Spinal cord (tissue), 10 donors: ENCODE results near the gene ARHGAP30. TPM values are rescaled to one million over a fixed set of nuclear protein-coding genes. Genes with fewer than 3 reads are reported as not detected.
"Not testable (repeated sequence)": the region's sequence is repeated elsewhere in the genome, so short reads cannot be mapped to it uniquely, and the experiment has no call there.

Experiments
- DNase-seq, 6 donors: peaks; one replicate each; pipeline versions ENCODE4 v3.0.0 to v3.0.0-alpha.2; 2013 to 2015; ENCODE audit warnings: low spot score in 6 of 6, low read depth in 4 of 6
- H3K27ac ChIP-seq: one replicate; pipeline ENCODE4 v1.5.1; 2013; ENCODE audit warnings: low read depth, low read length, control low read depth
- H3K27me3 ChIP-seq: one replicate; pipeline ENCODE4 v1.6.1; 2013; ENCODE audit warnings: low read length; ENCODE audit not compliant: control insufficient read depth, insufficient read depth
- H3K36me3 ChIP-seq: one replicate; pipeline ENCODE4 v1.6.1; 2013; ENCODE audit warnings: low read length; ENCODE audit not compliant: control insufficient read depth, insufficient read depth
- H3K4me1 ChIP-seq: one replicate; pipeline ENCODE4 v1.6.1; 2013; ENCODE audit warnings: low read length; ENCODE audit not compliant: control insufficient read depth, insufficient read depth
- H3K4me3 ChIP-seq: one replicate; pipeline ENCODE4 v1.5.1; 2013; ENCODE audit warnings: low read depth, low read length, control low read depth
- H3K9me3 ChIP-seq: one replicate; pipeline ENCODE4 v1.6.1; 2013; ENCODE audit warnings: low read length; ENCODE audit not compliant: control insufficient read depth, insufficient read depth
- WGBS: methylation state at CpG from one replicate; pipeline ENCODE4 v1.1.5; 2013; ENCODE audit warnings: missing lambda C conversion rate; ENCODE audit not compliant: insufficient coverage; 5-methylcytosine and 5-hydroxymethylcytosine counted together
- polyA plus RNA-seq, 2 donors: library from polyadenylated mRNA; unstranded; fragments of 120-200 nt; gene quantifications; one replicate each; pipeline ENCODE4 v1.2.1, GENCODE V29; 2013; ENCODE audit not compliant: insufficient read length in 2 of 2
- total RNA-seq, 2 donors: library from RNA; depleted of rRNA in 1 of 2; stranded (reverse); fragments of 120-200 nt in 1 of 2; fragments of >200 nt in 1 of 2; gene quantifications; one replicate each; pipeline versions ENCODE4 v1.2.3 to v1.2.4, GENCODE V29; 2013 to 2014
- donor health status: healthy.

The ARHGAP30 gene
- total and polyA plus RNA-seq, 4 donors = 2.1 to 4.2 (median 2.8) TPM

DNA sequence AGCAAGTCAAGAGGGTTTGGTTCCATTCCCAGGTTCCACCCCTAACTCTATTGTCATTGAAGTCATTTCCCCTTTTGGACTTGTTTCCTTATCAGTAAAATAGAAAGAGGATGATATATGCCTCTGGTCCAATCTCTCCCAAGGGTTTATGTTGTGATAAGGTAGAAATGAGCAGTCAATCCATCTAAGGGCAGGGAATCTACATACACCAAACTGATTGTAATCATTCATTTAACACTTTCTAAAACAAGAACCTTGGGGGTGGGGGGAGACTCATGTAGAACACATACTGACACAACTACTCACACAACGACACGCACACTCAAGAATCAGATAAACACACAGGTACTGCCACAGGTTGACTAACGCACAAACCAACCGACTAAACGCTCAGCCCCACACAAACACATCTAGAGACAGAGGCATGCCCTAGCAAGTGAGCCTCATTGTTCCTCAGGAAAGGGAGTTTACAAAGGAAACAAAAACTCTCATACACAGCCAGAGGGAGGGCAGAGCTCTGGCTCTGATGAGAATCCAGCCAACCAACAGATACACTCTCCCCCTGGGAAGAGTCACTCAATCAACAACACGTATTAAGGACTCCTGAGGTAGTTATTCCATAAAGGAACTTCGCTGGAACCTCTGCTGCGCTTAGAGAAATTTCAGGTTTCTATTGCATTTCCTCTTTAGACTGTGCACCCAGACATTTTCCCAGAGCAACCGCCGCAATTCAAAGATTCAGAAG, 49.8 kb downstream of the ARHGAP30 start:
- Histone ChIP-seq H3K27ac (peak overlapping the region; percentile 54), H3K27me3 (peaks cover 33% of the 10 kb centered on the region), H3K4me3 (peak overlapping the region; percentile 51), H3K9me3 (no peaks in the 10 kb centered on the region), H3K4me1 (peaks cover 18% of the 10 kb centered on the region), H3K36me3 (no peaks in the 10 kb centered on the region)
- peak in 2 of 6 donors; percentile 9 to 22 for DNase-seq
- WGBS = 9% methylated on average over 10 of the region's 10 CpGs

GRCh38 chr1:161019111-161019660, 50.5 kb downstream of the ARHGAP30 start:
- H3K27ac ChIP-seq, H3K4me3 ChIP-seq: not testable (repeated sequence)

DNA sequence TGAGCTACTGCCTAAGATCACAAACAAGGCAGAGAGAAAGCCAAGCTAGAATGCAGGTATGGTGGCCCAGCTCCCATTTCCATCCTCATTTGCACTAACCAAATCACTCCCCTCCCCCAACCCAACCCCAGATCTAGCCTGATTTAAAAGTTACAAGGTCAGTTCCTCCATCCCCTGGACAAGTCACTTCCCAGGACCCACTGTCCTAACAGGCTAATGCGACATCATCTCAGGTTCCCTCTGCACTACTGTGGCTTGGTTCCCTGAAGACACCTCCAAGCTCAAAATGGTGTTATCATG, 51.1 kb downstream of the ARHGAP30 start:
- no peak overlapping the region for H3K4me3 ChIP-seq

More at GRCh38 chr1:161019111-161019660, 50.5 kb downstream of the ARHGAP30 start:
- H3K9me3 ChIP-seq, DNase-seq, H3K36me3 ChIP-seq: not testable (repeated sequence)
- Histone ChIP-seq H3K27me3 (peaks cover 33% of the 10 kb centered on the region), H3K4me1 (peaks cover 18% of the 10 kb centered on the region)
- WGBS = 91% methylated on average over 12 of the region's 15 CpGs

DNA sequence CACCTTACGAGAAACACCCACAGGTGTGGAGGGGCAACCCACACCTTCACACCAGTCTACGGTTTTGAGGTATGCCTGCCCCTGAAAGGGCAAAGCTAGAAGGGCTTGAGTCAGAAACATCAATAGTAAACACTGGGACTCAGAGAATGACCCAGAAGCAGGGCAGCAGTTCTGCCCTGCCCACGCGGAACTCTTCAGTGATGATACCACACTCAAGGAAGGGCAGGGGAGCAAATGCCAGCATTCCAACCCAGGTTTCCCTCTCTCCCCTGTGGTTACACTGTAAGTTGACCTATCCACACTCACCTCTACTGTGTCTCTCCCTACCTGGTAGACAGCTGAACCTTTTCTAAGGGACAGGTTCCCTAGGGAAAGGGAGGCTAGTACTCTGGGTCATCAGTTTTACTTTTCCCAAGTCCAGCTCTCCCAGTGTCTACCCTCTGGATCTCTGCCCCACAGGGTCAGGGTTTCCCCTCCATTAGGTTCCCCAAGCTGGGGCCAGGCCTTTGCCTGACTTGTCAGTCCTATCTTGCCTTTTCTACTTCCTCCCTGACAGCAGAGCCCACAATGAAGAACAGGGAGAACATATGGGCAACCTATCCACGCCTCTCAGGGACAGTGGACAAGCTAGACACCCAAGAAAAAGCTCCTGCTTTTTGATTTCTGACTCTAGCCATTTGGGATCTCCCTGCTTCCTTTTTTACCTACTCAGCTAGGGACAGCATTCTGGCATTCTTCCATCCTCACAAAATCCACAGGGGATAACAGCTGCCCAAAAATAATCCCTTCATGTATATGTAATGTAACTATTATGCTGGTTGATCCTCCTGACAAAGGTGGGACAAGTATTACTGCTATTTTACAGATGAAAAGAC, 51.7 kb downstream of the ARHGAP30 start:
- Histone ChIP-seq H3K27ac (no peak overlapping the region), H3K27me3 (peaks cover 33% of the 10 kb centered on the region), H3K36me3 (no peaks in the 10 kb centered on the region), H3K9me3 (no peaks in the 10 kb centered on the region), H3K4me3 (no peak overlapping the region), H3K4me1 (peaks cover 21% of the 10 kb centered on the region)
- no peak for DNase-seq
- 79% methylated on average over 4 of the region's 5 CpGs for WGBS

More for the DNA sequence above, 51.1 kb downstream of the ARHGAP30 start:
- no peak for DNase-seq
- no peak overlapping the region for H3K27ac ChIP-seq
- H3K27me3 ChIP-seq = peaks cover 33% of the 10 kb centered on the region
- H3K36me3 ChIP-seq = no peaks in the 10 kb centered on the region
- H3K4me1 ChIP-seq = peaks cover 20% of the 10 kb centered on the region
- H3K9me3 ChIP-seq = no peaks in the 10 kb centered on the region
- WGBS = no CpG with 5 or more reads among the region's 1 CpG

DNA sequence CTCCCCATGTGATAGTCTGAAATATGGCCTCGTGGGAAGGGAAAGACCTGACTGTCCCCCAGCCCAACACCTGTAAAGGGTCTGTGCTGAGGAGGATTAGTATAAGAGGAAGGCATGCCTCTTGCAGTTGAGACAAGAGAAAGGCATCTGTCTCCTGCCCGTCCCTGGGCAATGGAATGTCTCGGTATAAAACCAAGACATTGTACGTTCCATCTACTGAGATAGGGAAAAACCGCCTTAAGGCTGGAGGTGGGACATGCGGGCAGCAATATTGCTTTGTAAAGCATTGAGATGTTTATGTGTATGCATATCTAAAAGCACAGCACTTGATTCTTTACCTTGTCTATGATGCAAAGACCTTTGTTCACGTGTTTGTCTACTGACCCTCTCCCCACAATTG, 52.5 kb downstream of the ARHGAP30 start:
- no CpG with 5 or more reads among the region's 7 CpGs for WGBS
- not testable (repeated sequence) for H3K4me3 ChIP-seq, H3K27ac ChIP-seq, H3K9me3 ChIP-seq, H3K36me3 ChIP-seq, DNase-seq
- Histone ChIP-seq H3K4me1 (peaks cover 21% of the 10 kb centered on the region), H3K27me3 (peaks cover 31% of the 10 kb centered on the region)

DNA sequence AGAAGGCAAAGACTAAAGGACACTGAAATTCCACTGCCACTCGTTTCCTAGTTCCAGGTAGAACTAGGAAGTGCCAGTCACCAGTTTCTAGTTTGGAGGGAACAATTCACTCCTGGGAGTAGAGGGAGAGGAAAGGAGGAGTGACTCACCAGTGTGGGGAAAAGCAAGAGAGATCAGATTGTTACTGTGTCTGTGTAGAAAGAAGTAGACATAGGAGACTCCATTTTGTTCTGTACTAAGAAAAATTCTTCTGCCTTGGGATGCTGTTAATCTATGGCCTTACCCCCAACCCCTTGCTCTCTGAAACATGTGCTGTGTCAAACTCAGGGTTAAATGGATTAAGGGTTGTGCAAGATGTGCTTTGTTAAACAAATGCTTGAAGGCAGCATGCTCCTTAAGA, 53.0 kb downstream of the ARHGAP30 start:
- no CpG with 5 or more reads among the region's 1 CpG for WGBS
- not testable (repeated sequence) for H3K36me3 ChIP-seq, H3K9me3 ChIP-seq, H3K27ac ChIP-seq, H3K4me3 ChIP-seq, DNase-seq
- peaks cover 20% of the 10 kb centered on the region for H3K4me1 ChIP-seq
- peaks cover 28% of the 10 kb centered on the region for H3K27me3 ChIP-seq

GRCh38 chr1:161013488-161014230, 56.0 kb downstream of the ARHGAP30 start:
- Histone ChIP-seq H3K9me3 (no peaks in the 10 kb centered on the region), H3K27me3 (peaks cover 8% of the 10 kb centered on the region), H3K4me3 (no peak overlapping the region), H3K4me1 (peaks cover 3% of the 10 kb centered on the region), H3K27ac (peak overlapping the region; percentile 36), H3K36me3 (no peaks in the 10 kb centered on the region)
- 59% methylated on average over 10 of the region's 15 CpGs for WGBS
- DNase-seq = peak in 1 of 6 donors; percentile 43

GRCh38 chr1:161013131-161013487, 56.6 kb downstream of the ARHGAP30 start:
- H3K9me3 ChIP-seq = no peaks in the 10 kb centered on the region
- H3K27me3 ChIP-seq = peaks cover 4% of the 10 kb centered on the region
- no peaks in the 10 kb centered on the region for H3K36me3 ChIP-seq
- peaks cover 3% of the 10 kb centered on the region for H3K4me1 ChIP-seq
- H3K4me3 ChIP-seq = no peak overlapping the region
- peak overlapping the region; percentile 36 for H3K27ac ChIP-seq
- DNase-seq = no peak

DNA sequence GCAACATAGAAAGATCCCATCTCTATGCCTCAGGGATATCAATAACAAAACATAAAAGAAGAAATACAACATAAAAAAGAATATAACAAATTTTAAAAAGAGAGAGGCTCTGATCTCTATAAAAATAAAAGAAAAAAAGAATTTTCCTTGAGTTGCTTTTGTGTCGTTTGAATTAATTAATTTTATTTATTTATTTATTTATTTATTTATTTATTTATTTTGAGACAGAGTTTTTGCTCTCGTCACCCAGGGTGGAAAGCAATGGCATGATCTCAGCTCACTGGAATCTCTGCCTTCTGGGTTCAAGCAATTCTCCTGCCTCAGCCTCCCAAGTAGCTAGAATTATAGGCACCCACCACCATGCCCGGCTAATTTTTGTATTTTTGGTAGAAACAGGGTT, 57.3 kb downstream of the ARHGAP30 start:
- DNase-seq = no peak
- no peaks in the 10 kb centered on the region for H3K36me3 ChIP-seq
- peaks cover 3% of the 10 kb centered on the region for H3K4me1 ChIP-seq
- H3K27ac ChIP-seq = no peak overlapping the region
- no peaks in the 10 kb centered on the region for H3K9me3 ChIP-seq
- H3K27me3 ChIP-seq = no peaks in the 10 kb centered on the region
- WGBS = no CpG with 5 or more reads among the region's 3 CpGs
- no peak overlapping the region for H3K4me3 ChIP-seq
